GM12878 (cell line): Measurements from ENCODE around the gene NRG2. TPM values are rescaled to one million over a fixed set of nuclear protein-coding genes. Genes with fewer than 3 reads are reported as not detected.

Experiments used
- ATAC-seq: fragments of 200-7000 bp; cut with Tn5 transposase; 3 replicates; pipeline ENCODE4 v1.9.1; 2020; ENCODE audit warnings: mild to moderate bottlenecking, moderate library complexity
- BruUV-seq: library from RNA; stranded (reverse); fragments of 400-500 nt; replicated peaks from 2 replicates; lab custom pipeline; 2021; lab: Mats Ljungman, UMichigan
- CTCF ChIA-PET: fragments of 300-600 bp; sonication (Branson Sonifier 250); formaldehyde crosslinking; extraction: SDS; loops from one replicate; lab custom pipeline; 2021; ENCODE audit warnings: inconsistent platforms; lab: Yijun Ruan, JAX
- POLR2A ChIA-PET: fragments of 350-600 bp; formaldehyde crosslinking; extraction: SDS; loops from one replicate; lab custom pipeline; 2021; ENCODE audit warnings: inconsistent platforms; lab: Charles Lee
- RAD21 ChIA-PET: fragments of 300-600 bp; sonication (Branson Sonifier 250); formaldehyde crosslinking; loops from one replicate; lab custom pipeline; 2023; ENCODE audit warnings: antibody characterized with exemption; ENCODE audit not compliant: unreplicated experiment; lab: Charles Lee
- SMC1A ChIA-PET: fragments of 300-600 bp; sonication (Branson Sonifier 250); formaldehyde crosslinking; loops from one replicate; lab custom pipeline; 2023; ENCODE audit not compliant: unreplicated experiment, uncharacterized antibody; lab: Charles Lee
- DNase-seq: peaks from one replicate; pipeline ENCODE4 v3.0.0-alpha.2; 2011; ENCODE audit warnings: low read depth, low spot score
- FAIRE-seq: peaks from 3 replicates; lab custom pipeline; 2011; peaks lifted over from hg19 to GRCh38; lab: Jason Lieb, UNC
- H2AFZ ChIP-seq: 2 replicates; pipeline ENCODE4 v1.6.0; 2011; ENCODE audit warnings: low read depth, low read length, control low read depth; ENCODE audit not compliant: control insufficient read depth
- H3K27ac ChIP-seq: 2 replicates; pipeline ENCODE4 v1.5.1; 2011; ENCODE audit warnings: control low read depth; ENCODE audit not compliant: control insufficient read depth, insufficient read depth
- H3K27me3 ChIP-seq, 2 experiments: replicated peaks in 1 of 2; 2 replicates each; pipeline versions ENCODE4 v1.6.0 to v1.6.1; 2011; ENCODE audit warnings: low read length in 1 of 2; ENCODE audit not compliant: control insufficient read depth in 2 of 2, insufficient read depth in 2 of 2
- H3K36me3 ChIP-seq, 2 experiments: 2 replicates each; pipeline ENCODE4 v1.5.1; 2011; ENCODE audit warnings: low read length in 1 of 2; ENCODE audit not compliant: control insufficient read depth in 2 of 2, insufficient read depth in 2 of 2
- H3K4me1 ChIP-seq: 2 replicates; pipeline ENCODE4 v1.6.1; 2011; ENCODE audit warnings: mild to moderate bottlenecking, low read length, moderate library complexity, mixed read lengths; ENCODE audit not compliant: control insufficient read depth, insufficient read depth
- H3K4me2 ChIP-seq: 2 replicates; pipeline ENCODE4 v1.6.0; 2011; ENCODE audit warnings: control low read depth; ENCODE audit not compliant: control insufficient read depth, insufficient read depth
- H3K4me3 ChIP-seq: fragments of 200-600 bp; sonication (generic); 2 replicates; pipeline ENCODE4 v1.5.1; 2016
- H3K79me2 ChIP-seq: 2 replicates; pipeline ENCODE4 v1.6.0; 2011; ENCODE audit warnings: low read length; ENCODE audit not compliant: control insufficient read depth, insufficient read depth
- H3K9ac ChIP-seq: 2 replicates; pipeline ENCODE4 v1.8.0; 2011; ENCODE audit warnings: low read length, control low read depth, mixed read lengths; ENCODE audit not compliant: control insufficient read depth, insufficient read depth
- H3K9me3 ChIP-seq: replicated peaks from 3 replicates; pipeline ENCODE4 v1.5.1; 2011; ENCODE audit warnings: mild to moderate bottlenecking, low read length; ENCODE audit not compliant: control insufficient read depth, insufficient read depth
- H4K20me1 ChIP-seq: 2 replicates; pipeline ENCODE4 v1.6.0; 2011; ENCODE audit not compliant: control insufficient read depth, insufficient read depth
- CREB1 ChIP-seq: IDR thresholded peaks from 2 replicates; pipeline ENCODE4 v1.6.1; 2012; ENCODE audit warnings: low read depth, mild to moderate bottlenecking, inconsistent platforms
- CREM ChIP-seq: IDR thresholded peaks from 2 replicates; pipeline ENCODE4 v1.6.1; 2014; ENCODE audit warnings: antibody characterized with exemption, low read depth
- LARP7 ChIP-seq: fragments of 450-650 bp; IDR thresholded peaks from 2 replicates; pipeline ENCODE4 v1.6.1; 2017; ENCODE audit warnings: mild to moderate bottlenecking
- MEF2A ChIP-seq: IDR thresholded peaks from 2 replicates; pipeline ENCODE4 v1.6.1; 2011; ENCODE audit warnings: low read depth, mild to moderate bottlenecking, low read length, moderate library complexity; ENCODE audit not compliant: insufficient read depth
- MXI1 ChIP-seq: fragments of 150-350 bp; IDR thresholded peaks from 2 replicates; pipeline ENCODE4 v1.6.1; 2011; ENCODE audit warnings: low read depth, mild to moderate bottlenecking, inconsistent platforms, low read length, improper control_type of control experiment
- MYB ChIP-seq: fragments of 150-350 bp; IDR thresholded peaks from 2 replicates; pipeline ENCODE4 v1.6.1; 2014; ENCODE audit warnings: mild to moderate bottlenecking, low read depth, low read length, borderline replicate concordance
- POU2F2 ChIP-seq: IDR thresholded peaks from 3 replicates; pipeline ENCODE4 v1.6.1; 2011; ENCODE audit warnings: low read depth, mild to moderate bottlenecking, low read length, borderline replicate concordance
- SMC3 ChIP-seq: IDR thresholded peaks from 2 replicates; pipeline ENCODE4 v1.6.1; 2011; ENCODE audit warnings: low read length, improper control_type of control experiment, borderline replicate concordance
- STAT1 ChIP-seq: fragments of 450-650 bp; conservative IDR thresholded peaks from 2 replicates; pipeline ENCODE4 v1.6.1; 2014; ENCODE audit warnings: antibody characterized with exemption, mild to moderate bottlenecking
- TCF12 ChIP-seq: IDR thresholded peaks from 2 replicates; pipeline ENCODE4 v1.6.1; 2011; ENCODE audit warnings: low read depth, mild to moderate bottlenecking, low read length
- ZNF207 ChIP-seq: fragments of 450-650 bp; IDR thresholded peaks from 2 replicates; pipeline ENCODE4 v1.6.1; 2014; ENCODE audit warnings: antibody characterized with exemption, mild to moderate bottlenecking, borderline replicate concordance
- ZNF274 ChIP-seq: IDR thresholded peaks from one replicate; pipeline ENCODE4 v1.8.0; 2011; ENCODE audit not compliant: insufficient read length, insufficient read depth
- ZZZ3 ChIP-seq: IDR thresholded peaks from 2 replicates; pipeline ENCODE4 v1.6.1; 2011; ENCODE audit warnings: low read depth; ENCODE audit not compliant: control insufficient read depth, insufficient read length
- WGBS: methylation state at CpG from one replicate; pipeline ENCODE4 v1.1.6; 2016; ENCODE audit warnings: low lambda C conversion rate; ENCODE audit not compliant: insufficient replicate concordance, insufficient coverage; ENCODE audit errors: missing lambda C conversion rate; 5-methylcytosine and 5-hydroxymethylcytosine counted together
- in situ Hi-C: fragments of 300-500 bp; cut with MboI; formaldehyde crosslinking; loops from 9 replicates; pipeline ENCODE4 v1.14.3; 2018; ENCODE audit warnings: mixed read lengths
- intact Hi-C: fragments of 100-400 bp; cut with micrococcal nuclease; formaldehyde crosslinking; loops from one replicate; pipeline ENCODE4 v1.14.2; 2022; ENCODE audit not compliant: unreplicated experiment
- polyA plus RNA-seq, 11 experiments: library from polyadenylated mRNA; depleted of rRNA in 4 of 11; unstranded in 6 of 11; stranded (reverse) in 5 of 11; fragments of >200 nt; fragmentation: Nextera tagmentation in 4 of 11; fragmentation: Illumina TruSeq in 1 of 11; extraction: Ambion mirVana in 4 of 11; extraction: Trizol in 1 of 11; gene quantifications; 1 replicate in 1 of 11; 2 replicates in 10 of 11; pipeline versions ENCODE4 v1.2.1 to v1.2.3, GENCODE V29; 2011 to 2016; ENCODE audit warnings: inconsistent platforms in 2 of 11, missing spikeins in 2 of 11, low read depth in 1 of 11
- total RNA-seq, 4 experiments: library from RNA; depleted of rRNA in 3 of 4; stranded (reverse); fragments of >200 nt in 3 of 4; fragmentation: Illumina TruSeq in 1 of 4; extraction: Trizol in 1 of 4; gene quantifications; 2 replicates each; pipeline versions ENCODE4 v1.2.1 to v1.2.3, GENCODE V29; 2013 to 2021
- TF ChIP-seq, protein P1 (sequence below): IDR thresholded peaks from 2 replicates; pipeline ENCODE4 v1.6.1; 2011; ENCODE audit warnings: borderline replicate concordance, low read depth, mild to moderate bottlenecking, moderate library complexity, low read length; ENCODE audit not compliant: insufficient read depth, poor library complexity, severe bottlenecking
- TF ChIP-seq, protein P2 (sequence below): fragments of 450-650 bp; formaldehyde crosslinking; IDR thresholded peaks from 2 replicates; pipeline ENCODE4 v1.4.0; 2020; ENCODE audit warnings: mild to moderate bottlenecking, moderate library complexity

Gene NRG2
- total and polyA plus RNA-seq, 10 of the 15 experiments (the other 5 are each of a cell fraction or from before 2014, with no cell fraction given): 0.10 to 21.7 (median 9.6) TPM

DNA sequence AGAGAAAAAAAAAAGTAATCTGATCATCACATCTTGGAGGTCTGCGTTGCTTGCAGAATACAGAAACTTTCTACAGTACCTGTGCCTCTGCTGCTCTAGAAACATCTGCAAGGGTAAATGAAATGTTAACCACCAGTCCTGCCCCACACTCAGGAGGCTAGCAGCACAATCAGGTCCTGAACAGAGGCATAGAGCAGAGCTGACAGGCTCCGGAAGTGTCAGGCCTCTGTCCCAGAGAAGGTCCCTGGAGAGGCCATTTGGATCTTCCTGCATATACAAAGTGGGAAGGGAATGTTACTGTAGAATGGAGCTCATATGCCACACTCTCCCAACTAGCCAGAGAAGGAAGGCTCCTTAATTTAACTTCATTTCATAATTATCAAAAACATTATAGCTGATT, 7.2 kb downstream of the NRG2 start:
- Histone ChIP-seq H3K36me3 (no peaks in the 10 kb centered on the region), H3K4me2 (peak overlapping the region; percentile 40; the same call in 1 of the 2 replicates), H3K9ac (no peak overlapping the region), H3K4me3 (peak overlapping the region; percentile 31; the same call in 1 of the 2 replicates), H3K27me3 (no peaks in the 10 kb centered on the region), H2AFZ (peak overlapping the region; percentile 20; the same call in 1 of the 2 replicates), H4K20me1 (no peaks in the 10 kb centered on the region), H3K4me1 (no peaks in the 10 kb centered on the region; the same call in 1 of the 2 replicates), H3K27ac (peak overlapping the region; percentile 7; the same call in 1 of the 2 replicates), H3K79me2 (peaks cover 73% of the 10 kb centered on the region), H3K9me3 (peaks cover 7% of the 10 kb centered on the region; the same call in 2 of the 3 replicates)
- ChIA-PET POLR2A (interaction anchor here (0.5 to 2.2 kb wide), 8 partner anchors 8 to 749 kb away, joined by 3 to 7 read pairs (median 4); no protein-coding TSS in a partner anchor), CTCF (interaction anchor here (0.7 to 2.6 kb wide), 5 partner anchors 9 to 97 kb away, joined by 3 to 16 read pairs (median 4); no protein-coding TSS in a partner anchor), RAD21 (interaction anchor here (0.6 to 14.1 kb wide), 8 partner anchors 9 to 384 kb away, joined by 3 to 204 read pairs (median 3); no protein-coding TSS in a partner anchor), SMC1A (interaction anchor here (0.5 to 19.1 kb wide), 6 partner anchors 19 to 79 kb away, joined by 3 to 394 read pairs (median 4); no protein-coding TSS in a partner anchor)
- peak; percentile 19 for ATAC-seq
- 93% methylated on average over 2 of the region's 2 CpGs for whole genome bisulfite sequencing
- no peak for FAIRE-seq
- no peak for DNase-seq
- no TSS peak for BruUV-seq
- in situ Hi-C loops: loop anchor here (25.0 kb wide), 1 partner anchor 1576 kb away; the partner anchor contains the start of gene DIAPH1
- no peak for TF ChIP-seq ZZZ3
- no peak for TF ChIP-seq TCF12
- TF ChIP-seq, protein P1, sequence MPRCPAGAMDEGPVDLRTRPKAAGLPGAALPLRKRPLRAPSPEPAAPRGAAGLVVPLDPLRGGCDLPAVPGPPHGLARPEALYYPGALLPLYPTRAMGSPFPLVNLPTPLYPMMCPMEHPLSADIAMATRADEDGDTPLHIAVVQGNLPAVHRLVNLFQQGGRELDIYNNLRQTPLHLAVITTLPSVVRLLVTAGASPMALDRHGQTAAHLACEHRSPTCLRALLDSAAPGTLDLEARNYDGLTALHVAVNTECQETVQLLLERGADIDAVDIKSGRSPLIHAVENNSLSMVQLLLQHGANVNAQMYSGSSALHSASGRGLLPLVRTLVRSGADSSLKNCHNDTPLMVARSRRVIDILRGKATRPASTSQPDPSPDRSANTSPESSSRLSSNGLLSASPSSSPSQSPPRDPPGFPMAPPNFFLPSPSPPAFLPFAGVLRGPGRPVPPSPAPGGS: no peak
- no peak for TF ChIP-seq SMC3
- TF ChIP-seq, protein P2, sequence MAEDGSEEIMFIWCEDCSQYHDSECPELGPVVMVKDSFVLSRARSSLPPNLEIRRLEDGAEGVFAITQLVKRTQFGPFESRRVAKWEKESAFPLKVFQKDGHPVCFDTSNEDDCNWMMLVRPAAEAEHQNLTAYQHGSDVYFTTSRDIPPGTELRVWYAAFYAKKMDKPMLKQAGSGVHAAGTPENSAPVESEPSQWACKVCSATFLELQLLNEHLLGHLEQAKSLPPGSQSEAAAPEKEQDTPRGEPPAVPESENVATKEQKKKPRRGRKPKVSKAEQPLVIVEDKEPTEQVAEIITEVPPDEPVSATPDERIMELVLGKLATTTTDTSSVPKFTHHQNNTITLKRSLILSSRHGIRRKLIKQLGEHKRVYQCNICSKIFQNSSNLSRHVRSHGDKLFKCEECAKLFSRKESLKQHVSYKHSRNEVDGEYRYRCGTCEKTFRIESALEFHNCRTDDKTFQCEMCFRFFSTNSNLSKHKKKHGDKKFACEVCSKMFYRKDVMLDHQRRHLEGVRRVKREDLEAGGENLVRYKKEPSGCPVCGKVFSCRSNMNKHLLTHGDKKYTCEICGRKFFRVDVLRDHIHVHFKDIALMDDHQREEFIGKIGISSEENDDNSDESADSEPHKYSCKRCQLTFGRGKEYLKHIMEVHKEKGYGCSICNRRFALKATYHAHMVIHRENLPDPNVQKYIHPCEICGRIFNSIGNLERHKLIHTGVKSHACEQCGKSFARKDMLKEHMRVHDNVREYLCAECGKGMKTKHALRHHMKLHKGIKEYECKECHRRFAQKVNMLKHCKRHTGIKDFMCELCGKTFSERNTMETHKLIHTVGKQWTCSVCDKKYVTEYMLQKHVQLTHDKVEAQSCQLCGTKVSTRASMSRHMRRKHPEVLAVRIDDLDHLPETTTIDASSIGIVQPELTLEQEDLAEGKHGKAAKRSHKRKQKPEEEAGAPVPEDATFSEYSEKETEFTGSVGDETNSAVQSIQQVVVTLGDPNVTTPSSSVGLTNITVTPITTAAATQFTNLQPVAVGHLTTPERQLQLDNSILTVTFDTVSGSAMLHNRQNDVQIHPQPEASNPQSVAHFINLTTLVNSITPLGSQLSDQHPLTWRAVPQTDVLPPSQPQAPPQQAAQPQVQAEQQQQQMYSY: no peak
- no peak for TF ChIP-seq CREM
- TF ChIP-seq MEF2A: no peak
- no peak for TF ChIP-seq MXI1
- TF ChIP-seq ZNF274: no peak
- TF ChIP-seq ZNF207: no peak
- no peak for TF ChIP-seq STAT1
- no peak for TF ChIP-seq MYB
- TF ChIP-seq LARP7: no peak
- TF ChIP-seq CREB1: no peak
- no peak for TF ChIP-seq POU2F2
- intact Hi-C loops: no loop called here
